MCF 10A (cell line): ENCODE measurements around the gene TCF15. TPM values are rescaled to one million over a fixed set of nuclear protein-coding genes. Genes with fewer than 3 reads are reported as not detected.

Source experiments
- BruUV-seq: library from RNA; stranded (reverse); fragments of 400-500 nt; replicated peaks from 2 replicates; lab custom pipeline; 2021; lab: Mats Ljungman, UMichigan
- CTCF ChIA-PET: fragments of 300-600 bp; sonication (Branson Sonifier 250); formaldehyde crosslinking; extraction: SDS; loops from one replicate; lab custom pipeline; 2021; ENCODE audit warnings: antibody characterized with exemption, inconsistent platforms; lab: Yijun Ruan, JAX
- POLR2A ChIA-PET: fragments of 300-600, 350-650 bp; sonication (Branson Sonifier 250); formaldehyde crosslinking; extraction: SDS; loops from one replicate; lab custom pipeline; 2020; ENCODE audit warnings: antibody characterized with exemption, inconsistent platforms; lab: Yijun Ruan, JAX
- DNase-seq: peaks from one replicate; pipeline ENCODE4 v3.0.0-alpha.2; 2018; ENCODE audit not compliant: unreplicated experiment
- H3K27ac Mint-ChIP-seq: one replicate; pipeline ENCODE4 v1.8.0; 2022; ENCODE audit warnings: mild to moderate bottlenecking, low read depth, mixed read lengths; ENCODE audit not compliant: unreplicated experiment
- H3K27me3 Mint-ChIP-seq: one replicate; pipeline ENCODE4 v1.8.0; 2022; ENCODE audit warnings: mixed read lengths; ENCODE audit not compliant: insufficient read depth, unreplicated experiment
- H3K36me3 Mint-ChIP-seq: one replicate; pipeline ENCODE4 v1.8.0; 2022; ENCODE audit warnings: mild to moderate bottlenecking, moderate library complexity, mixed read lengths; ENCODE audit not compliant: insufficient read depth, unreplicated experiment
- H3K4me1 Mint-ChIP-seq: one replicate; pipeline ENCODE4 v1.8.0; 2022; ENCODE audit warnings: mixed read lengths; ENCODE audit not compliant: insufficient read depth, unreplicated experiment
- H3K4me3 Mint-ChIP-seq: one replicate; pipeline ENCODE4 v1.8.0; 2022; ENCODE audit warnings: mild to moderate bottlenecking, moderate library complexity, mixed read lengths; ENCODE audit not compliant: unreplicated experiment
- H3K9me3 Mint-ChIP-seq: one replicate; pipeline ENCODE4 v1.8.0; 2022; ENCODE audit warnings: mixed read lengths; ENCODE audit not compliant: unreplicated experiment
- CTCF ChIP-seq: fragments of 200-600 bp; IDR thresholded peaks from one replicate; pipeline ENCODE4 v1.8.0; 2022; ENCODE audit warnings: antibody characterized with exemption, mild to moderate bottlenecking; ENCODE audit not compliant: unreplicated experiment
- intact Hi-C: fragments of 100-400 bp; cut with micrococcal nuclease; formaldehyde crosslinking; loops from 2 replicates; pipeline ENCODE4 v1.14.1; 2022
- total RNA-seq: library from RNA; stranded (reverse); gene quantifications from 2 replicates; pipeline ENCODE4 v1.2.3, GENCODE V29; 2022

The TCF15 gene
- total RNA-seq, 1 experiment from 2014 or later = not detected

GRCh38 chr20:609371-609964, 641 bp downstream of the TCF15 start:
- Mint-ChIP-seq H3K27me3 (peaks cover 37% of the 10 kb centered on the region), H3K9me3 (no peaks in the 10 kb centered on the region), H3K4me1 (no peaks in the 10 kb centered on the region), H3K4me3 (no peak overlapping the region), H3K27ac (no peak overlapping the region), H3K36me3 (no peaks in the 10 kb centered on the region)
- intact Hi-C loops = no loop called here
- ChIA-PET POLR2A (no interaction called here), CTCF (no interaction called here)
- DNase-seq = no peak
- BruUV-seq = no TSS peak
- TF ChIP-seq CTCF = no peak

- Mint-ChIP-seq H3K9me3 (no peaks in the 10 kb centered on the region), H3K4me3 (no peak overlapping the region), H3K27ac (no peak overlapping the region), H3K4me1 (no peaks in the 10 kb centered on the region), H3K27me3 (peaks cover 36% of the 10 kb centered on the region), H3K36me3 (no peaks in the 10 kb centered on the region)
- DNase-seq = no peak
- no peak for TF ChIP-seq CTCF
- ChIA-PET CTCF (no interaction called here), POLR2A (no interaction called here)
- no TSS peak for BruUV-seq
- intact Hi-C loops = no loop called here
These were observed 1.1 kb downstream of the TCF15 start for GRCh38 chr20:608970-609369.

- Mint-ChIP-seq H3K36me3 (no peaks in the 10 kb centered on the region), H3K27ac (no peak overlapping the region), H3K27me3 (peaks cover 21% of the 10 kb centered on the region), H3K4me1 (no peaks in the 10 kb centered on the region), H3K4me3 (no peak overlapping the region), H3K9me3 (no peaks in the 10 kb centered on the region)
- DNase-seq = no peak
- intact Hi-C loops = no loop called here
- ChIA-PET CTCF (interaction anchor here (0.7 to 2.7 kb wide), 2 partner anchors 36 to 38 kb away, joined by 3 to 11 read pairs; no protein-coding TSS in a partner anchor), POLR2A (no interaction called here)
- BruUV-seq = no TSS peak
- no peak for TF ChIP-seq CTCF
These were observed 2.6 kb downstream of the TCF15 start for GRCh38 chr20:607476-607875.

GRCh38 chr20:605237-605636, 4.9 kb downstream of the TCF15 start:
- intact Hi-C loops = no loop called here
- ChIA-PET CTCF (interaction anchor here (2.7 kb wide), 1 partner anchor 40 kb away, joined by 11 read pairs; no protein-coding TSS in a partner anchor), POLR2A (no interaction called here)
- H3K36me3 Mint-ChIP-seq = no peaks in the 10 kb centered on the region
- no peaks in the 10 kb centered on the region for H3K9me3 Mint-ChIP-seq
- H3K4me1 Mint-ChIP-seq = no peaks in the 10 kb centered on the region
- BruUV-seq = no TSS peak
- no peak for DNase-seq
- no peaks in the 10 kb centered on the region for H3K27me3 Mint-ChIP-seq
- TF ChIP-seq CTCF = no peak
- no peak overlapping the region for H3K4me3 Mint-ChIP-seq
- H3K27ac Mint-ChIP-seq = no peak overlapping the region
